GM19468 (cell line): ENCODE results near the gene LSM7.

Source experiments
- ATAC-seq: cut with Tn5 transposase; IDR thresholded peaks from one replicate; pipeline ENCODE4 v1.9.1; 2021; ENCODE audit warnings: mild to moderate bottlenecking, moderate library complexity, moderate number of reproducible peaks; ENCODE audit not compliant: unreplicated experiment; ENCODE audit errors: extremely low read depth

The LSM7 gene

GRCh38 chr19:2305452-2306280, 22.7 kb downstream of the LSM7 start:
- ATAC-seq = no peak

GRCh38 chr19:2303211-2303798, 25.1 kb downstream of the LSM7 start:
- no peak for ATAC-seq

- no peak for ATAC-seq
These were observed 25.8 kb downstream of the LSM7 start for GRCh38 chr19:2302319-2303210.

GRCh38 chr19:2300533-2300932, 27.9 kb downstream of the LSM7 start:
- no peak for ATAC-seq

- no peak for ATAC-seq
These were observed 32.2 kb downstream of the LSM7 start for GRCh38 chr19:2296141-2296540.

- no peak for ATAC-seq
These were observed 33.6 kb downstream of the LSM7 start for GRCh38 chr19:2294687-2295335.

GRCh38 chr19:2291185-2291751, 37.1 kb downstream of the LSM7 start:
- no peak for ATAC-seq

GRCh38 chr19:2290441-2291184, 37.8 kb downstream of the LSM7 start:
- ATAC-seq = no peak

GRCh38 chr19:2289714-2290435, 38.5 kb downstream of the LSM7 start:
- no peak for ATAC-seq

GRCh38 chr19:2288818-2289713, 39.3 kb downstream of the LSM7 start:
- ATAC-seq = no peak

GRCh38 chr19:2288338-2288817, 40.0 kb downstream of the LSM7 start:
- ATAC-seq = no peak

GRCh38 chr19:2287585-2288337, 40.6 kb downstream of the LSM7 start:
- no peak for ATAC-seq

GRCh38 chr19:2286402-2287140, 41.8 kb downstream of the LSM7 start:
- no peak for ATAC-seq

- ATAC-seq = no peak
These were observed 44.4 kb downstream of the LSM7 start for GRCh38 chr19:2283835-2284507.

GRCh38 chr19:2282862-2283237, 45.5 kb downstream of the LSM7 start:
- ATAC-seq = no peak
